Activated CD4-positive, alpha-beta T cell treated with anti-CD3 and anti-CD28 coated beads for 48 hours (primary cell): Measurements from ENCODE around the gene PCSK6.

Experiments
- DNase-seq: peaks from one replicate; pipeline ENCODE4 v3.0.0-alpha.2; 2020

PCSK6 gene

GRCh38 chr15:101444807-101445508, 44.5 kb downstream of the PCSK6 start:
- DNase-seq, result no peak

DNA sequence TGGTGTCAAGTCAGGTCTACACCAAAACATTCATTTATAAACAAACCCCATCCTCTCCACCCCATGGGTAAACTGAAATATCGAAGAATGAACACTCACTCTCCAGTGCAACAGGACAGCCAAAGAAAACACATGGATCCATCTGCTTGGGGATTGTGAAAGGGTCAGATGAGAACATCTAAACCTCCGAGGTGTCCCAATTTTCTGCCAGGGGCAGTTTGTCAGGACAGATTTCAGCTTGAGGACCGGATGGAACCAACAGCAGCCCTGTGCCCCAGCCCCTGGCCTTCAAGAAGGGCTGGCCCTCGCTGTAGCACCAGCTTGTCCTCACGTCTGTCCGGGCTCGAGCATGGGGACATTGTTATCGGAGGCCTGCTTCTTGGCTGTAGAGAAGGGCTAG, 45.5 kb downstream of the PCSK6 start:
- no peak for DNase-seq

GRCh38 chr15:101442272-101442671, 47.2 kb downstream of the PCSK6 start:
- DNase-seq, result no peak

DNA sequence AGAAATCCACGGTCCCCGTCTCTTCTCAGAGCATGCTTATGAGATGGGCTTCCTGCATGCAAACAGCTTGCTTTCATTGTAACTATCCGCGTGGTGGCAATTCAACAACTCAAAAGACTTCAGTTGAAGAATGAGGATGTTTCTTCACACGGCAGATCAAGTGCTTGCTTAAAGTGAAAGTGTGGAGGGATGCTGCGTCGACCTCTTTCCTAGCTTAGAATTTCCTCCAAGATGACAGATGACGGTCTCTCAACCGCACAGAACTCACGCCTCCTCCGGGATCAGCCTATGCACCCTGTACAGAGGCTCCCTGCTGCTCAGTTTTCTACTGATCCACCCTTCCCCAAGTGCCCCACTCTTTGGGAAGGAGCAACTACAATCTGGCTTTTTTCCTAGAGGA, 47.8 kb downstream of the PCSK6 start:
- DNase-seq, result no peak

GRCh38 chr15:101440846-101441590, 48.5 kb downstream of the PCSK6 start:
- no peak for DNase-seq

DNA sequence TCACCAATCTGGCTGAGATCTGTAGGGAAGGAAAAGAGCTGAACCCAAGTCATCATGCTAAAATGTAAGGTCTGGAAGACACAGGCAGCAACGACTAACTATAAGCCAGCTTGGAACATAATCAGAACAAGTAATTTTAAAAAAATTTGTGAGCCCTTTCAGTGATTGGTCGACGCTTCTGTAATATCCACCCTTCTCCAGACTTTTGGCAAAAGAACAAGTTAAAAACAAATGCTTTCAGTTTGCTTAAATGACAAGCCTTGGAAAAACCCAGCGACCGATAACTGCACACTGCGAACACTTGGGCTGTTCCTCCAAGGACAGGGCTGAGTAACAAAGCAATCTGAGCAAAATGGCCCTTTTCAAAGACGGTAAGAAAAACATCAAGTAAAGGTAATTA, 49.6 kb downstream of the PCSK6 start:
- DNase-seq, result no peak

GRCh38 chr15:101439285-101439919, 50.1 kb downstream of the PCSK6 start:
- DNase-seq, result no peak

- DNase-seq, result no peak
These were observed 50.8 kb downstream of the PCSK6 start for GRCh38 chr15:101438482-101439284.

DNA sequence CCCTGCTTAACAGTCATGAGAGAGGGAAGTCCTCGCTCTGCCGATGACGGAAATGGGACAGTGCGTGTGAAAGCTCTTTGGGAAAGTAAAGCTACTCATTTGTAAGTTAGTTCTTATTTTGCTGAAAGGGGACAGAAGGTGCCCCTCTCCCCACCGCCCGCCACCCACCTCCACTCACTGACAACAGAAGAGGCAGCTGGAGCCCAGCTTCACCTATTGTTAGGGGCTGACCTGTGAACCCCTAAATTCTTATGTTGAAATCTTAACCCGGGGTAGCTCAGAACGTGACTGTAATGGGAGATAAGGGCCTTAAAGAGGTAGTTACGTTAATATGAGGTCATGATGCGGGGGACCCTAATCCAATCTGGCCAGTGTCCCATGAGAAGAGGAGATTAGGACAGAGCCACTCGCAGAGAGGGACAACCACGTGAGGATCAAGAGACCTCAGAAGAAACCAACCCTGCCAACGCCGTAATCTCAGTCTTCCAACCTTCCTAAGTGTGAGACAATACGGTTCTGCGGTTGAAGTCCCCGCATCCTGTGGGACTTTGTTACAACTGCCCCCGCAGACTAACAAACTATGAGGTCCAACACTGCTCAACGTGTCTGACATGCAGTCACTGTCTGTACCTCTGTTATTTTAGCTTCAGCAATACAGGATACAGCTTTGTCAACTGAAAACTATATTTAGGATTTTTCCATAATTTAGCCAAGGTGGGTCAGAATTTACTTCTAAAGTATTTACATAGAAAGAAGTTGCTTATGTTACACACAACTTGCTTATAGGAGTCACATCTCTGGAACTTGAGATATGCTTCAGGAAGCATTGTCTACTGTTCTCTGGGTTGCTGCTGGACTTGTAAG, 51.7 kb downstream of the PCSK6 start:
- no peak for DNase-seq

DNA sequence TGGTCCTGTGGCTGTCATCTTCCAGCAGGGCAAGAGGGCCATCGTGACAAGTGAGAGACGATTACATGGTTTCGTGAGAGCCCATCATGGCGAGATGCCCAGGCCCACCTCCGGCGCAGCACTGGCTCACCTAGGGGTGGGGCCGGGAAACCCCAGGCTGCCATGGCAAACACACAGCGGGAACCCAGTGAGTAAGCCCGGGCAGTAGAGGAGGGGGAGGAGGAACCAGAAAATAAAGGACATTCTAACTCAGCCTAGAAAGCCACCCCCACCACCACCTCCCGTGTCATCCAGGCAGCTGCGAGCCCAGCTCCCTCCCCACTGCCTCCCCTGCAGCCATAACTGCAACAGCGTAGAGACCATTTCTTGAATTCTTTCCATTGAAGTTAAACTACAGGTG, 52.3 kb downstream of the PCSK6 start:
- no peak for DNase-seq

GRCh38 chr15:101436526-101436925, 53.0 kb downstream of the PCSK6 start:
- DNase-seq, result no peak

DNA sequence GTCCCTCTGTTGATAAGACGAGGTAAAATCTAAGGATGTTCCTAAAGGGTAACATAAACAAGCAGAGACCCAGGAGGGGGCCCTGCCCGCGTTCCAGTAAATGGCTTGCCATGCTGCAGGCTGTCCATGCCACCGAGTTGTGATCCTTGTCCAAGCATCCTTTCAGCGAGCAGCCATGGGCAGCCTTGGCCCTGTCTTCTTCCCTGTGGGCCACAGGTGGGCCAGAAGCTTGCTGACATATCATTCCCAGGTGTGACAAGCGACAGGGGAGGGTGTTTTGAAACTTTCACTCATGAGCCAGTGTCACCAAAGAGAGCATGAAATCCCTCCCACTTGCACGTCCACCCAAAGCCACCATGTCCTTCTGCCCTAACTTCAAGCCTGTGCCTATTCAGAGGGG, 53.7 kb downstream of the PCSK6 start:
- no peak for DNase-seq

GRCh38 chr15:101434032-101434920, 55.2 kb downstream of the PCSK6 start:
- no peak for DNase-seq

DNA sequence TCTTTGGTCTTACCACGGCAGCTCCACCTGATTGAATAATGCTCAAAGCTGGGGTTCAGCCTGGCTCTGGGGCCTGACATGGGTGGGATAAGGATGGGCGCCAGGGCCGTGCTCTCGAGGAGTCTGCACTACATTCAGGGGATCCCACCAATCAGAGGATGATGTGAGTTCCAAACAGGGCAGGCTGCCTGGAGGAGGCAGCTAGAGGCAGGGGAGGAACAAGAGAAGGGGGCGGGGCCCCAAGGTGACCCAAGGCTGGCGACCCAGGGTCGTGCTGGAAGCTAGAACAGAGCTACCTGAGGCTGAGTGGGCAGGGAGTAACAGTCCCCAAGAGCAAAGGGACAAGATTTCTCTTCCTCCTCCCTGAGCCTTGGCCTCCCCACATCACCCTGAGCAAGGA, 56.1 kb downstream of the PCSK6 start:
- DNase-seq, result no peak

DNA sequence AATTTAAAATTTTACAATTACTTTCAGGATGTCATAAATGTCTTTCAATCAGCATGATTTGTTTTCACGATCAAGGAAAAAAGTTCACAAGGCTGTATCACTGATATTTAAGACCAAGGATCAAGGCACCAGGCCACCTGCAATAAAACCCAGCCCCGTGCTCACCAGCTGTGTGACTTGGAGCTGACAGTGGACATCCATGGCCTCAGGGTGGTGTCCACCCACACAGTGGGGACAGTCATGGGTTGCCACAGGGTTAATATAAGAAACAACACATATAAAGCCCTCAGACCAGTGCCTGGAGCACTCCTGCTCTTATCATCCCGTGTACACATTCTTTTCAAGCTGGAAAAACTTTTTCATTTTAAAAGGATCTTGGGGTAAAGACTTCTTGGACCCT, 56.5 kb downstream of the PCSK6 start:
- DNase-seq, result no peak

GRCh38 chr15:101431748-101432147, 57.8 kb downstream of the PCSK6 start:
- DNase-seq, result no peak

- DNase-seq, result no peak
These were observed 58.2 kb downstream of the PCSK6 start for GRCh38 chr15:101431301-101431700.

DNA sequence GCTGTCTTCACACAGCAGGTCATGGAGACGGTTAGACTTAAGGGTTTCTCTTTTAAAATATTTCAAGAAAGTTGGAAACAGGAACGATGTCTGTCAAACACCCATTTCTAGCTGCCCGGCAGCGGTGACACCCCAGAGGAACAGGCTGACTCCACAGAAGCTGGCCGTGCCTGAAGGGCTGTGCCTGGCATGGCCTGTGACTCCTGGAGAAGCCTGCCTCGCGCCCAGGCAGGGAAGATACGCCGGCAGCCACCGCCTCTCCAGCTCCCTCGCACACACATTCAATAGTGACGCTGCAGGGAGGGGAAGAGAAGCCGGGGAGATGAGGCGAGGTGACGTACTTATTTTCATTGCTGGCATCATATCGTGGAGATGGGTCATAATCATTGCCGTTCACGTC, 59.9 kb downstream of the PCSK6 start:
- DNase-seq, result no peak

DNA sequence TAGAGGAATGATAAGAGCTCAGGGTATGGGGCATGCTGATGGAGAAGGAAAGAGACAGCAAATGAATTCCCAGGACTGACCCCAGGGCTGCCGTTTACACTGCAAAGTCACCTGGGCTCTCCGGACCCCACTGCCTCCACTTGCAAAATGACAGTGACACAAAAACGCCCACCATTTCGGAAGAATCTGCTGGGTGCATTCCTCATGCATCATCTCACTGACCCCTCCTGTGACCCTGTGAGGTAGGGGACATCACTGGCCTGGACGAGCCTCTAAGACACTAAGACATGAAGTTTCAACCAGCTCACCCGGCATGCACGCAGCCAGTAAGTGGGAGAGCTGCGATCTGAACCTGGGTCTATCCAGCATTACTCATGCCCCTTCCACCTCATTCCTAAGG, 60.3 kb downstream of the PCSK6 start:
- no peak for DNase-seq

DNA sequence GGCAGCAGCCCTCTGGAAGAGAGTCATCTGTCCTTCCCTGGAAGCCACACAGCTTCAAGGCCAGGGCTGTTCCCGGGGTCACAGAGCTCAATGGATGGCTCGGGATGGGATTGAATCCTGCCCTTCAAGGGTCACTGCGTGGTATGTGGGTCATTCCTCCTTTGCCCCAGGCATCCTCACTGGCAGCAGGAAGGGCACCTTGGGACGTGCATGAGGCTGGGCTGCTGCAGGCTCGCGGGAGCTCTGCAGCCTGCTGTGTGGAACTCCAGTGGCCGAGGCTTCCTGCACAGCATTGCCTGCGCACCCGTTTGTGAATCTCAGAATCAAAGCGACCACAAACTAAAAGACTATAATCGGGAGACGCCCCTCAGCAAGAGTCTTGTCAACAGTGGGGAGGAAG, 60.7 kb downstream of the PCSK6 start:
- no peak for DNase-seq
